ENCODE data around the gene UNC45A. TPM values are rescaled to one million over a fixed set of nuclear protein-coding genes. Genes with fewer than 3 reads are reported as not detected.

The UNC45A gene
- total and polyA plus RNA-seq, 2 of the 13 experiments (the other 11 are each of a cell fraction or from before 2014, with no cell fraction given): 33.8 to 39.7 TPM

- TF ChIP-seq, protein P1, sequence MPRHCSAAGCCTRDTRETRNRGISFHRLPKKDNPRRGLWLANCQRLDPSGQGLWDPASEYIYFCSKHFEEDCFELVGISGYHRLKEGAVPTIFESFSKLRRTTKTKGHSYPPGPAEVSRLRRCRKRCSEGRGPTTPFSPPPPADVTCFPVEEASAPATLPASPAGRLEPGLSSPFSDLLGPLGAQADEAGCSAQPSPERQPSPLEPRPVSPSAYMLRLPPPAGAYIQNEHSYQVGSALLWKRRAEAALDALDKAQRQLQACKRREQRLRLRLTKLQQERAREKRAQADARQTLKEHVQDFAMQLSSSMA (CRISPR knock-in tag; IDR thresholded peaks at IDR 0.05): peak; percentile 92; the same call in 1 of the 2 replicates
- TF ChIP-seq PHB2 (IDR thresholded peaks at IDR 0.05; ENCODE audit: partially characterized antibody) (no peak), ZNF7 (CRISPR knock-in tag; IDR thresholded peaks at IDR 0.05) (no peak), ZSCAN9 (CRISPR knock-in tag; IDR thresholded peaks at IDR 0.05; ENCODE audit: borderline replicate concordance) (peak; percentile 38; the same call in 1 of the 2 replicates), KLF6 (CRISPR knock-in tag; IDR thresholded peaks at IDR 0.05) (peak; percentile 60), EHMT2 (IDR thresholded peaks at IDR 0.05; ENCODE audit: borderline replicate concordance, low read depth, low read length) (no peak), TRIM24 (CRISPR knock-in tag; IDR thresholded peaks at IDR 0.05) (no peak), KLF16 (CRISPR knock-in tag; IDR thresholded peaks at IDR 0.05) (peak in 1 of 2 experiments; percentile 90; a peak in 2 of 4 replicates), SIX1 (CRISPR knock-in tag; IDR thresholded peaks at IDR 0.05; ENCODE audit: borderline replicate concordance) (no peak; the same call in 1 of the 2 replicates), ZNF34 (CRISPR knock-in tag; IDR thresholded peaks at IDR 0.05; ENCODE audit: borderline replicate concordance) (no peak), NCOA5 (CRISPR knock-in tag; IDR thresholded peaks at IDR 0.05) (no peak), ZMAT3 (CRISPR knock-in tag; conservative IDR thresholded peaks at IDR 0.05) (peak; percentile 81; the same call in 1 of the 2 replicates), ZNF354B (CRISPR knock-in tag; IDR thresholded peaks at IDR 0.05) (peak; percentile 74; the same call in 1 of the 2 replicates), ZNF747 (CRISPR knock-in tag; IDR thresholded peaks at IDR 0.05; ENCODE audit: borderline replicate concordance) (0 out of 2 replicates have a peak, but pooled peaks have one; percentile 17), PRMT3 (CRISPR knock-in tag; IDR thresholded peaks at IDR 0.05; ENCODE audit: borderline replicate concordance, low read depth) (no peak), ZFX (CRISPR knock-in tag; IDR thresholded peaks at IDR 0.05; ENCODE audit: low read depth) (peak; percentile 95), E2F1 (CRISPR knock-in tag; IDR thresholded peaks at IDR 0.05) (peak; percentile 92), ZMAT5 (CRISPR knock-in tag; IDR thresholded peaks at IDR 0.05; ENCODE audit: borderline replicate concordance, low read depth) (no peak)
- TF ChIP-seq, protein P2, sequence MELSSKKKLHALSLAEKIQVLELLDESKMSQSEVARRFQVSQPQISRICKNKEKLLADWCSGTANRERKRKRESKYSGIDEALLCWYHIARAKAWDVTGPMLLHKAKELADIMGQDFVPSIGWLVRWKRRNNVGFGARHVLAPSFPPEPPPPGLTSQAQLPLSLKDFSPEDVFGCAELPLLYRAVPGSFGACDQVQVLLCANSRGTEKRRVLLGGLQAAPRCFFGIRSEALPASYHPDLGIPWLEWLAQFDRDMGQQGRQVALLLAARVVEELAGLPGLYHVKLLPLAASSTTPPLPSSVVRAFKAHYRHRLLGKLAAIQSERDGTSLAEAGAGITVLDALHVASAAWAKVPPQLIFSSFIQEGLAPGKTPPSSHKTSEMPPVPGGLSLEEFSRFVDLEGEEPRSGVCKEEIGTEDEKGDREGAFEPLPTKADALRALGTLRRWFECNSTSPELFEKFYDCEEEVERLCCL (CRISPR knock-in tag; IDR thresholded peaks at IDR 0.05; ENCODE audit: borderline replicate concordance): peak; percentile 54; the same call in 1 of the 2 replicates
- TF ChIP-seq, protein P3, sequence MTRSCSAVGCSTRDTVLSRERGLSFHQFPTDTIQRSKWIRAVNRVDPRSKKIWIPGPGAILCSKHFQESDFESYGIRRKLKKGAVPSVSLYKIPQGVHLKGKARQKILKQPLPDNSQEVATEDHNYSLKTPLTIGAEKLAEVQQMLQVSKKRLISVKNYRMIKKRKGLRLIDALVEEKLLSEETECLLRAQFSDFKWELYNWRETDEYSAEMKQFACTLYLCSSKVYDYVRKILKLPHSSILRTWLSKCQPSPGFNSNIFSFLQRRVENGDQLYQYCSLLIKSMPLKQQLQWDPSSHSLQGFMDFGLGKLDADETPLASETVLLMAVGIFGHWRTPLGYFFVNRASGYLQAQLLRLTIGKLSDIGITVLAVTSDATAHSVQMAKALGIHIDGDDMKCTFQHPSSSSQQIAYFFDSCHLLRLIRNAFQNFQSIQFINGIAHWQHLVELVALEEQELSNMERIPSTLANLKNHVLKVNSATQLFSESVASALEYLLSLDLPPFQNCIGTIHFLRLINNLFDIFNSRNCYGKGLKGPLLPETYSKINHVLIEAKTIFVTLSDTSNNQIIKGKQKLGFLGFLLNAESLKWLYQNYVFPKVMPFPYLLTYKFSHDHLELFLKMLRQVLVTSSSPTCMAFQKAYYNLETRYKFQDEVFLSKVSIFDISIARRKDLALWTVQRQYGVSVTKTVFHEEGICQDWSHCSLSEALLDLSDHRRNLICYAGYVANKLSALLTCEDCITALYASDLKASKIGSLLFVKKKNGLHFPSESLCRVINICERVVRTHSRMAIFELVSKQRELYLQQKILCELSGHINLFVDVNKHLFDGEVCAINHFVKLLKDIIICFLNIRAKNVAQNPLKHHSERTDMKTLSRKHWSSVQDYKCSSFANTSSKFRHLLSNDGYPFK (CRISPR knock-in tag; IDR thresholded peaks at IDR 0.05; ENCODE audit: borderline replicate concordance): peak; percentile 66; the same call in 1 of the 2 replicates
Measured at GRCh38 chr15:90954712-90955623, 19.9 kb downstream of the UNC45A start, which contains the start of gene RCCD1 (continued).

Measured in HepG2 (cell line).